ENCODE measurements around the gene DYNLRB1. TPM values are rescaled to one million over a fixed set of nuclear protein-coding genes. Genes with fewer than 3 reads are reported as not detected.

DYNLRB1 gene
- total and polyA plus RNA-seq, 9 of the 15 experiments (the other 6 are each of a cell fraction or from before 2014, with no cell fraction given), result 48.7 to 358 (median 121) TPM

GRCh38 chr20:34515484-34516246, 557 bp upstream of the DYNLRB1 start (continued):
- no peak for TF ChIP-seq ZNF609 (CRISPR knock-in tag; IDR thresholded peaks at IDR 0.05; ENCODE audit: borderline replicate concordance)
- TF ChIP-seq RFX7 (CRISPR knock-in tag; IDR thresholded peaks at IDR 0.05), result no peak
- no peak for TF ChIP-seq STAT5B (CRISPR knock-in tag; IDR thresholded peaks at IDR 0.05)
- no peak for TF ChIP-seq HINFP (tag; conservative IDR thresholded peaks at IDR 0.05; ENCODE audit: low read depth)
- 0 out of 2 replicates have a peak, but pooled peaks have one; percentile 2 for TF ChIP-seq TOE1 (IDR thresholded peaks at IDR 0.05; ENCODE audit: borderline replicate concordance)
- TF ChIP-seq TOE1 (CRISPR knock-in tag; IDR thresholded peaks at IDR 0.05; ENCODE audit: borderline replicate concordance, low read depth), result no peak
- no peak for TF ChIP-seq ELK3 (CRISPR knock-in tag; IDR thresholded peaks at IDR 0.05)
- no peak for TF ChIP-seq NCOA6 (IDR thresholded peaks at IDR 0.05)
- TF ChIP-seq YY1 (IDR thresholded peaks at IDR 0.05; ENCODE audit: borderline replicate concordance in 1 of 3, control insufficient read depth in 1 of 3, extremely low read depth in 1 of 3, insufficient read depth in 3 of 3, insufficient read length in 1 of 3, insufficient replicate concordance in 2 of 3, low read depth in 1 of 3, low read length in 2 of 3), result peak in 1 of 3 experiments; percentile 4
- no peak for TF ChIP-seq ZNF584 (CRISPR knock-in tag; IDR thresholded peaks at IDR 0.05; ENCODE audit: low read depth)
- no peak for TF ChIP-seq MTF1 (CRISPR knock-in tag; IDR thresholded peaks at IDR 0.05; ENCODE audit: borderline replicate concordance)
- no peak for TF ChIP-seq TAF9B (IDR thresholded peaks at IDR 0.05; ENCODE audit: partially characterized antibody)
- no peak for TF ChIP-seq ZNF143 (CRISPR knock-in tag; IDR thresholded peaks at IDR 0.05)
- TF ChIP-seq ZBTB33 (CRISPR knock-in tag; IDR thresholded peaks at IDR 0.05), result peak; percentile 7; the same call in 1 of the 2 replicates
- no peak for TF ChIP-seq RBM25 (IDR thresholded peaks at IDR 0.05; ENCODE audit: low read depth, low read length, severe bottlenecking)
- no peak for TF ChIP-seq SNAPC5 (CRISPR knock-in tag; IDR thresholded peaks at IDR 0.05)

Measured in K562 (cell line).